ENCODE results near the gene GRSF1.
"Not testable (repeated sequence)": the region's sequence is repeated elsewhere in the genome, so short reads cannot be mapped to it uniquely, and the experiment has no call there.

Gene GRSF1, protein sequence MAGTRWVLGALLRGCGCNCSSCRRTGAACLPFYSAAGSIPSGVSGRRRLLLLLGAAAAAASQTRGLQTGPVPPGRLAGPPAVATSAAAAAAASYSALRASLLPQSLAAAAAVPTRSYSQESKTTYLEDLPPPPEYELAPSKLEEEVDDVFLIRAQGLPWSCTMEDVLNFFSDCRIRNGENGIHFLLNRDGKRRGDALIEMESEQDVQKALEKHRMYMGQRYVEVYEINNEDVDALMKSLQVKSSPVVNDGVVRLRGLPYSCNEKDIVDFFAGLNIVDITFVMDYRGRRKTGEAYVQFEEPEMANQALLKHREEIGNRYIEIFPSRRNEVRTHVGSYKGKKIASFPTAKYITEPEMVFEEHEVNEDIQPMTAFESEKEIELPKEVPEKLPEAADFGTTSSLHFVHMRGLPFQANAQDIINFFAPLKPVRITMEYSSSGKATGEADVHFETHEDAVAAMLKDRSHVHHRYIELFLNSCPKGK

DNA sequence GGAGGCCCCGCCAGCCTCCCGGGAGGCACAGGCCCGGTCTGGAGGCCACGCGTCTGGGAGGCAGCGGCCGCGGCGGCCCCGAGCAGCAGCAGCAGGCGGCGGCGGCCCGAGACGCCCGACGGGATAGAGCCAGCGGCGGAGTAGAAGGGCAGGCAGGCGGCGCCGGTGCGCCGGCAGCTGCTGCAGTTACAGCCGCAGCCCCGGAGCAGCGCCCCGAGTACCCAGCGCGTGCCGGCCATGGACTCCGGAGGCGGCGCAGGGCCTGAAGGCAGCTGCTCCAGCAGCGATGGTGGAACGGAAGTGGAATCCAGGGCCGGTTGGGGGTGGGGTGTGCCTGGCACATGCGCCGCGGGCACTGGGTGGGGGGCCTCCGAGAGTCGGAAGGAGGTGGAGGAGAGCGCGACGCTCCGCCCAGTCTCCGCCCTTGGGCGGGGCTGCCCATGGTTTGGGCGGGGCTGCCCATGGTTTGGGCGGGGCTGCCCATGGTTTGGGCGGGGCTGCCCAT is at the start of gene GRSF1:
TSS of gene GRSF1 (minus strand) at position 302 of the 505 bp plus-strand sequence. CDS start at position 239, 63 bp downstream.
- peak; percentile 62 for DNase-seq

DNA sequence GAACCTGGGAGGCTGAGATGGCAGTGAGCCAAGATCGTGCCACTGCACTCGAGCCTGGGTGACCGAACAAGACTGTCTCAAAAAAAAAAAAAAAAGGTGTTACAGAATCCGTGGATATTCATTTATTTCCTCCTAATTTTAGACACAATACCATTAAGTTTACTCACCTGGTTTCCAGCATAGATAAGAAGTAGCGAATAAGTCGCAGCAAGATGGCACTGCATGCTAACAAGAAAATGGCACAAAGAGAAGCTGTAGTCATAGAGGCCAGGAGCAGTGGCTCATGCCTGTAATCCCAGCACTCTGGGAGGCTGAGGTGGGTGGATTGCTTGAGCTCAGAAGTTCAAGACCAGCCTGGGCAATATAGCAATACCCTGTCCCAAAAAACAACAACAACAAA is 45.5 kb upstream of the GRSF1 start:
- no peak for DNase-seq

DNA sequence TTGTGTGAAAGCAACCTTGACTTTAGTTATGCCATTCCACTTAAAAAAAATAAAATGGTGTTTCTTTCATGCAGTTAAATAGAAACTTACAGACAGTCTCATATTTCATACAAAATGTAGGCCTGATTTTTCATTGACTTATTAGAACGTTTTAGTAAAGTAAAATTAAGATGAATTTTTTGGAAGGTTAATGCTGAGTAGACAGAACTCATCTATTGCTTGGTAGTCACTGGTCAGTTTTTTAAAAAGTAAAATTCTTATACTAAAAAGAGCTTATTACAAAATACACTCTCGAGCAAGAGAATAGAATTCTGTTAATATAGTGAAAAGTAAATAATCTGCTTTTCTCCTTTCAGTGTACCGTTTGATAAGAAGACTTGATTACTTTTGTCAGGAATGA is 41.0 kb upstream of the GRSF1 start:
- no peak for DNase-seq

DNA sequence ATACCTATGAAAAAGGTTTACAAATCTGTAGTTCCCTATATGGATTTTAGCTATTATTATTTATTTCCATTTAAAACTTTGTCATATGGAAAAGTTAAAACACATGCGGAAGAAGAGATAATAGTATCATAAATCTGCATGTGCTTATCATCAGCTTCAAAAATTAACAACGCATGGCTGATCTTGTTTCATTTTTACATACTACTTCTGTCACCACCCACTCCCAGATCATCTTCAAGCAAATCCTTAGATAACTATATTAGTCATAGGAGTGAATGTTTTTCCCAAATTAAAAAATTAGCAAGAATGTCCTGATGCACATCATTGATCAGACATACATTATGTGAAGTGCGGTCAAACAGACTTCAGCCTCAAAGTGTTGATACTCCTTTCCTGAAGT is 37.9 kb upstream of the GRSF1 start:
- no peak for DNase-seq

DNA sequence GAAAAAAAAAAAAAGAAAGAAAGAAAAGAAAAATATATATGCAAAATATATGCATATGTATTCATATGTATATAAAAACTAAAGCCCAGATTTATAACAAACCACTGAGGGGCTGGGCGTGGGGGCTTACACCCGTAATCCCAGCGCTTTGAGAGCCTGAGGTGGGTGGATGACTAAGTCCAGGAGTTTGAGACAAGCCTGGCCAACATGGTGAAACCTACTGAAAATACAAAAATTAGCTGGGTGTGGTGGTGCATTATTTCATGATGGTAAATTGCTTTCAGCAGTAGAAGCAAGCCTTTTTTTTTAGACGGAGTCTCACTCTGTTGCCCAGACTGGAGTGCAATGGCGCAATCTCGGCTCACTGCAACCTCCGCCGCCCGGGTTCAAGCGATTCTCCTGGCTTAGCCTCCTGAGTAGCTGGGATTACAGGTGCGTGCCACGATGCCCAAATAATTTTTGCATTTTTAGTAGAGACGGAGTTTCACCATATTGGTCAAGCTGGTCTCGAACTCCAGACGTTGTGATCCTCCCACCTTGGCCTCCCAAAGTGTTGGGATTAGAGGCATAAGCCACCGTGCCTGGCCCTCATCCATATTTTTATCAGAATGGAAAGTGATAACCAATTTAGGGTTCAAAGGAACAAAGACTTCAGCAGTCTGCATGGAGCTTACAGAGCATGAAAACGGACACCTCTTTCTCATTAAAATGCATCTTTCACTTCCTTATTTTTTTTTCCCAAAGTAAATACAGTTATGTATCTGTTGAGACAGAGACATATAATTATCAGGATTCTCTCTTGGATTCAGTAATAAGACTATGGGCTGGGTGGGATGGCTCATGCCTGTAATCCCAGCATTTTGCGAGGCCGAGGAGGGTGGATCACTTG is 34.8 kb upstream of the GRSF1 start:
- no peak for DNase-seq

DNA sequence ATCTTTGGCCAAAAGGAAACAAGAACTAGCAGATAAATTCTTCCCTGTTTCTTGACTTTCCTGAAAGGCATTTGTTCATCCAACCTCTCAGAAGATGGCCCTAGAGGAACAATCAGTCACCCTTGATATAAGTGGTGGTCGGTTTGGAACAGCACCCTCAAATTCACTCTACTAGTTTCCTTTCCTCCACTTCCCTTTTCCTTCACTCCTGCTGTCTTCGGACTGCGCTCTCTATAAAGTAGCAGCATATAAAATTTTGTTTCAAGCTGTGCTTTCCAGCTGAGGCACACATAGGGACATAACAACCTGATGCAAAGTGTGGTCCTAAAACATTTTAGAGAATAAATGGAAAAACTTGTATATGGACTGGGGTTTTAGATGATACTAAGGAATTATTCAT is 33.5 kb upstream of the GRSF1 start:
- DNase-seq = no peak

DNA sequence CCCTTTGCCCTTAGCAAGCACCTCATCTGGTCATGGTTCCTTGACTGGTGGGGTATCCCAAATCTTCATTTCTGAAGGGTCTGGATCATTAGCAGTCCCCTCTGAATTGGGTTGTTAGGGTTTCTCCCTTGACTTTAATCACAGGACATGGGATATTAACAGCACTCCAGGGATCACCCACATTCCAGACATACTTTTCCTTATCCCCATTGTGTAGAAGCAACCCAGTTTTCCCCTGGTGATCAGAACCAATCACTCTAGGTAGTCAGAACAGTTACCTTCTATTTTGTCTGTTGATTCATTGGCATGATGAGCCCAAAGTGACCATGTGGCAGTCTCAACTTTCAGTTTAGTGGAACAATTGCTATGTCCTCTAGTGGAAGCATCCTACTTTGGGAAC is 29.1 kb upstream of the GRSF1 start:
- no peak for DNase-seq

DNA sequence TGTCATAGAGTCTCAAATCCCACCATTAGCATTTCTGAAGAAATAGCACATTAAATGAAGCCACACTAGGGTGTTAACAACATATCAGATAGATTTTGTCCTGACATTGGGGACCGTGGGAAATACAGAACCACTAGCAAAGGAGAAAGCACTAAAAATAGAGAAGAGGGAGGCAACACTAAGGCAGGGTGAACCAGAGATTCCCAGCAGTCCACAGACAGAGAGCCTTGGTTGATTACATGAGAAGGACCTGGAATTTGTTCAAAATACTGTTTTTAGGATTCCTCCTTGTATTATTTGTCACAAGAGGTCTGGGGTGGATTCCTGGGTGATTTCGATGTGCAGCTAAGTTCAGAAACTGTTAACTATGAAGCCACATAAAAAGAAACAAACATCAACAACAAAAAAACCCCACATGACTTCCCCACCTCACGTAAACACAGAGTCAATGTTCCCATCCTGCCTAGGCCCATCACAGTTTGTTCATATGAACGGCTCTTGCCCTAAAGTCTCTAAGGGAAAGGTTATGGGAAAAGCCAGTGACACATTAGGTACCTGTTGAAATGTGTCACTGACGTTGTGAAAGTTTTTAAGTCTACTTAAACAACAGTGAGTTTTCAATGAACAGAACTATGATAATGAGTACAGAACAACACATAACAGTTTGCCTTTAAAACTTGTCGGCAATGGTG is 23.6 kb upstream of the GRSF1 start:
- no peak for DNase-seq

DNA sequence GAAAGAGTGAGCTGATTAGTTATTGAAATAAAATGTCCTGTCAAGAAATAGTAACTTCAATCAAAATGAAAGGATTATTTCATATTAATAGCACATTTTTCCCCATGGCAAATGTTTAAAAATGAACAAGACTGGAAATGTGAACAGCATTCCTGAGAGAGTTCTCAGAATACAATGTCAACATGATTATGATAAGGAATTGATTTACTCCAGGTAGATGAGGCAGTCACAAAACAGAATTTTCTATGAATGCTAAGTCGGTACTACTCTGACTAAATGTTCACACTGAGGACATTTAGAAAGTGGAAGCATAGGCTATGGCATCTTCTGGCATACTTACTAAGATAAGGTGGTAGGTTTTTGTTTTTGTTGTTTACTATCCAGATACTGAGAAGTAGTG is 19.4 kb upstream of the GRSF1 start:
- no peak for DNase-seq

DNA sequence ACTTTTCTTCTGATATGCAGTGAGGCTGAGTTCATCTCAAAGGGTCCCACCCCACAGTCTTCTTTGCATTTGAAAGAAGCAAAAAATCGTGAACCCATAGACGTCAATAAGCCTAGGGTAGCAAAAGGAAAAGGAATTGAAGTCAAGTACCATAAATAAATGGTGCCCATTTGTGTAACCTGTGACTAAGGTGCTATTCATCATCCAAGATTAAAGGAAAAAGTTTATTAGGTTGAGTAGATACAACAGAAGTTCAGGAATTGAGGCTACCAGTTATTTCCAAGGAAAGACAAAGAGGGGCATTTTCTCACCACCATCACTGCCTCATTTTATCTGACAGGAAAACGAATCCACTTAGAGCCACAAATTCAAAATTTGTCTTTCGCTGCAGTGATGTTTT is 18.8 kb upstream of the GRSF1 start:
- DNase-seq = no peak

DNA sequence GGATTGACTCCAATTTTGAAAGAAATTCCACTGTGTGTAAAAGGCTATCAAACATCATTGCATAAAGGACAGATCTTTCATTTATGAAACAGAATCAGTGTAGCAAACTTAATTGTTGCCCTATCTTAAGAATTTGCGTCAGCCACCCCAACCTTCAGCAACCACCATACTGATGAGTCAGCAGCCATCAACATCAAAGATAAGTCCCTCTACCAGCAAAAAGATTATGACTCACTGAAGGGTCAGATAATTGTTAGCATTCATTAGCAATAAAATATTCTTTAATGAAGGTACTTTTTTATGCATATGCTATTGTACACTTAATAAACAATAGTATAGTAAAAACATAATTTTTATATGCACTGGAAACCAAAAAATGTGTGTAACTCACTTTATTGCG is 15.8 kb upstream of the GRSF1 start:
- no peak for DNase-seq

DNA sequence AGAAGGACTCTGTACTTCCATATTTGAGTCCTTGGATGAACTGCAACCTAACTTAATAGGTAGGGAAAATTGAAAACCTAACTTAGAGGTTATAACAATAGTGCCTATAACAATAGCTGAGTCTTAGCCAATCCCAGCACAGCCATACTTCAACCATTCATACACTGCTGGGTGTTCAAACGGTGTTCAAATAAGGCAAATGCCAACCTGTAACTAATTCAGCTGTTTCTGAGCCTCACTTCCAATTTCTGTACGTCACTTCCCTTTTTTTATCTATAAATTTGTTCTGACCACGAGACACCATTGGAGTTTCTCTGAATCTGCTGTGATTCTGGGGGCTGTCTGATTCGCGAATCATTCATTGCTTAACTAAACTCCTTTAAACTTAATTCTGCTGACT is 9.6 kb upstream of the GRSF1 start:
- no peak for DNase-seq

DNA sequence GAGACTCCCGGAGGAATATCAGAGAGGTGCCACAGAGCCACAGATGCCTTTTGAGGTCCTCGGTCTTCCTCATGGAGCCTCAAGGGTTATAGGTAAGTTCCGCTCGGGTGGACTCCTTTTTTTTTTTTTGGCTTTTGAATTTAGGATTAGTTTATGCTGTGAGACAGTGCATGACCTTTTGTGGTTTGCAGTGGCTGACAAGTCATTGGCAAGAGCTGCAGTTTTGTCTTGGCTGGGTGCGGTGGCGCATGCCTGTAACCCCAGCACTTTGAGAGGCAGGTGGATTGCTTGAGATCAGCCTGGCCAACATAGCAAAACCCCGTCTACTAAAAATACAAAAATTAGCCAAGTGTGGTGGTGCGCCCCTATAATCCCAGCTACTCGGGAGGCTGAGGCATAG is 4.5 kb upstream of the GRSF1 start:
- DNase-seq = no peak

DNA sequence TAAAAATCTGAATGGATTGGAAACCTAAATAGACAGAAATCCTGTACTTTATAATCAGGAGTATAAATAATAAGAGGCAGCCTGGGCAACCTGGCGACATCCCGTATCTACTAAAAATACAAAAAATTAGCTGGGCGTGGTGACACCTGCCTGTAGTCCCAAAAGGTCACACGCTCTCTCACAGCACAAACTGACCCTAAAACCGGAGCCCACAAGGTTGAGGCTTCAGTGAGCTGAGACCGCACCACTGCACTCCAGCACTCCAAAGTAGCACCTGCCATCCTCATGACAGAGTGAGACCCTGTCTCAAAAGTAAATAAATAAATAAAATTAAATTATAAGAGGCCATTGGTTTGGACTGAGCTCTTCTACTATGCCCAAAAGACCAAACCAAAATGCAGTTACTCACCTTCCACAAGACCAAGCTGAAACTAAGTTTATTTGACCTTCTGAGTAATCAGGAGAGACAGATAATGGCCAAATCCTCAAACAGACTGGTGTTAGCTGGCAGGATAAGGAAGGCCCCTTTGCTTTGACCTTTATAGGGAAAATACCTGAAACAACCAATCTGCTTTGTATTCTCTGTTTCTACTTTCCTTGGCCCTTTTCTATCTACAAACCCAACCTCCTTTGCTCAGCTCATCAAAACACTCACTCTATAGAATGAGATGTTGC is 3.2 kb upstream of the GRSF1 start:
- DNase-seq = no peak

DNA sequence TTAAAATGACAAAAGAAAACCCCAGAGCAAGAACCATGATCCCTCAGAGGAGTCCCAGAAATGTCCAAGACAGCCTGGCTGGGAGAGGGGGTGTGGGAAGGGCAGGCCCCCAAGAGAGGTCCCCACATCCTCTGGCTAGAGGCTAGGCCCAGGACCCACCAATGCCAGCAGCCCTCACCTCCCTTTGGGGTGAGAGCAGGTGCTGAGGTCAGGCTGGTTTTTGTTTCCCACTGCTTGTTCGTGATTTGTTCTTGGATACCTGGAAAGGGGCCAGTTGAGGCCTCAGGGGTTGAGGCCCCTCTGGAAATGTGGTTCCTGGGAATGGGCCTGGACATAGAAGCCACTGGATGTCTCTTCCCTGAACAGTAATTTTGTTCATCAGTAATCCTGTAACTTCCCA is 2.3 kb upstream of the GRSF1 start:
- no peak for DNase-seq

DNA sequence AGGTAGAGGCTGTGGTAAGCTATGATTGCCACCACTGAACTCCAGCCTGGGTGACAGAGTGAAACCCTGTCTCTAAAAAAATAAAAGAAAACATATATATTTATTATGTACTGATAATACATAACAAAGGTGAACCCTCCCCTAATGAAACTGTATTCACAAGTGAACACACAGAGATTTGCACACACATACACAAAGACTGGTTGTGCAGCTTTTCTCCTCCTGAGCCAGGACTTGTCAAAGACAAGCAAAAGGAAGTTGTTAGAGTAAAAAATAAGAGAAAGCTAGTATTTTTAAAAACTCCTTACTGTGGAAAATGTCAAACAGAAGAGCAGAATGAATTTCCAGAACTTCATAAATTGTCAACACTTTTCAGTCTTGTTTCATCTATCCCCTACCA is 1.5 kb upstream of the GRSF1 start:
- no peak for DNase-seq

DNA sequence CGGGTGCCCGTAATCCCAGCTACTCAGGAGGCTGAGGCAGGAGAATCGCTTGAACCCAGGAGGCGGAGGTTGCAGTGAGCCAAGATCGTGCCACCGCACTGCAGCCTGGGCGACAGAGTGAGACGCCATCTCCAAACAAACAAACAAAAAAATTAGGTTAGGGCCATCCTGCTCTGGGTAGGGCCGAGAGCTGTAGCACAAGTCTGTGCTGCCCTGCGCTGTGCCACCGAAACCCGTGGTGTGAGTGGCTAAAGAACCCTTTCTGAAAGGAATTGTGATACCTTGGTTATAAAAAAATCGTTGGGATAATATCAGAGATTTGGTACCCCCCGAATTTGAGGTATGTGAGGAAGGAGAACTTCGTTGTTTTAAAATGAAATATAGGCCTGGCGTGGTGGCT is 941 bp upstream of the GRSF1 start:
- DNase-seq = not testable (repeated sequence)

DNA sequence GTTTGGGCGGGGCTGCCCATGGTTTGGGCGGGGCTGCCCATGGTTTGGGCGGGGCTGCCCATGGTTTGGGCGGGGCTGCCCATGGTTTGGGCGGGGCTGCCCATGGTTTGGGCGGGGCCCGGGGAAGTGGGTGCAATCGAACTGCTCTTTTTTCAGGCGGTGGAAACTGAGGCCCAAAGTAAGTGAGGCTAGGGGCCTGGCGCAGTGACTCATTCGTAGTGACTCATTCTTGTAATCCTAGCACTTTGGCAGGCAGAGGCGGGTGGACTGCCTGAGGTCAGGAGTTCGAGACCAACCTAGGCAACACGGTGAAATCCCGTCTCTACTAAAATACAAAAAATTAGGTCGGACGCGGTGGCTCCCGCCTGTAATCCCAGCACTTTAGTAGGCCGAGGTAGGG is 447 bp upstream of the GRSF1 start:
- DNase-seq = not testable (repeated sequence)

DNA sequence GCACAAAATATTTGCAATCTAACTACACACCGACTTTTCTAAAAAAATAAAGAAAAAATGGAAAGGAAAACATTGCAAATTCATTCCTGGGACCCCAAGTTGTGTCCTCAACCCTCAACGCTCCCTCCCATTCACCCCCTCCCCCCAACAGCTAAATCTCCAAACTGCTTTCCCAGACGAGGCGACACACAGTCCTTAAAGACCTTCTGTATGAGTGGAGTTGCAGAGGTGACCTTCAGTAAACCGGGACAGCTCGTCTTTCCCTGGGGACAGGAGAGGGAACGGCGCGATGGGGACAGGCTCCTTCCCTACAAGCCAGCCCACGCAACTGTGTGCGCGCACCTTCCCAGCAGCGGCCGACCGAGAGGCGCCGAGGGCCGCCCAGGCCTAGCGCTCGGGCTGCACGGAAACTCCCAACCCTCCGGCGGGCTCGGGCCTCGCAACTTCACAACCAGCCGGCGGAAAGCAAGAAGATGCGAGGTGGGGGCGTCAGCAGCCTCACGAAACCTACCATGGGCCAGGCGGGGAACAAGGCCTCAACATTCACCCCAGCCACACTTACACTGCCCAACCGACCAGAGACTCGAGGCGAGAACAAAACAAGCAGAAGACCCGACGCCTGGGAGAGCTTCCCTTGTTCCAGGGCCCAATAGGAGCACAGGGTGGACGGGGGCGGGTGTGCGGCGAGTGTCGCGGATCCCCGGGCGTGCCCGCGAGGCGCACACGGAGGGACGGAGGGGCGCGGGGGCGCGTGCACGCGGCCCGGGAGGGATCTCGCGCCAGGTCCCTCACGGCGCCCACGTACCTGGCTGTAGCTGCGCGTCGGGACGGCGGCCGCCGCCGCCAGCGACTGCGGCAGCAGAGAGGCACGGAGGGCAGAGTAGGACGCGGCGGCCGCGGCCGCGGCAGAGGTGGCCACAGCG is 763 bp downstream of the GRSF1 start:
- peak; percentile 56 for DNase-seq

DNA sequence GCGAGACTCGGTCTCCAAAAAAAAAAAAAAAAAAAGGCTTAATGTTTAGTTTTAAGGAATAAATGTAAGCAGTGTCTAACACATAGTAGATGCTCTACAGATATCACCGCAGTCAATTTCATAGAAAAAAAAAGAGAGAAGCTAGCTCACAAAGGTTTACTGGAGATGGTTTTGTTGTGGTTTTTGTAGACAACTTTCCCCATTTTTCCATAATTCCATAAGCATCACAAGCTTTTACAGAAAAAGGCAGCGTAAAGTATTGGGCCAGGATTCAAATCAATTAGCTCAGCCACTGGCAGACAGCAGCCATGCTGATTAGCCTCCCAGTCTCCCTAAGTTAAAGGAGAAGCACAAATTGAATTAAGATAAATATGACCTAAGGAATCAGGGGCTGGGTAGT is 1.5 kb downstream of the GRSF1 start:
- no peak for DNase-seq

DNA sequence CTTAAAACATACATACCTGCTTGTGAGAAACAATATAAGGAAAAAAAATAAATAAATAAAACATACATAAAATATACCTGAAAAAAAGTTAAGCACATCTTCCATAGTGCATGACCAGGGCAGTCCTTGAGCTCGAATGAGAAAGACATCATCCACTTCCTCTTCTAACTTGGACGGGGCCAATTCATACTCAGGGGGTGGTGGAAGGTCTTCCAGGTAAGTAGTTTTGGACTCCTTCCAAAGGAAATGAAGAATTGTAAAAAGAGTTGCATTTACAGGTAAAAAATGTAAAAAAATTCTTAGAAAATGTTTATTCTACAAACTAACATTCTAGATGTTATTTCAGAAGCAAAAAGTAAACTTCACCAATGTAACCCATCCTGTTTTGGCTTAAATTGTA is 3.6 kb downstream of the GRSF1 start:
- DNase-seq = no peak

DNA sequence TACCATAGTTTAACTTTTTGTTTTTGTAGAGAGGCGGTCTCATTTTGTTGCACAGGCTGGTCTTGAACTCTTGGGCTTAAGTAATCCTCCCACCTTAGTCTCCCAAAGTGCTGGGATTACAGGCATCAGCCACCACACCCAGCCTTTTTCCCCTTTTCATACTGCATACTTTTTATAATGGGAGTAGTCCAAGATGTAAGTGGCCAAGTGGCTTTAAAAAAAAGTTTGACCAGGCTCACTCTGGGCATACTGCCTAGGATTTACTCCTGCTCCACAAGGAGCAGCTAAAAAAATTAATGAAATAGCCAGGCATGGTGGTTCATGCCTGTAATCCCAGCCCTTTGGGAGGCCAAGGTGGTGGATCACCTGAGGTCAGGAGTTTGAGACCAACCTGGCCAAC is 6.0 kb downstream of the GRSF1 start:
- DNase-seq = no peak
